Gastroesophageal sphincter (tissue), 4 donors: ENCODE measurements around the gene AP5B1. TPM values are rescaled to one million over a fixed set of nuclear protein-coding genes. Genes with fewer than 3 reads are reported as not detected.

Experiments used
- ATAC-seq: fragments of 150-250 bp; one replicate; pipeline ENCODE4 v1.9.1; 2016; ENCODE audit warnings: mild to moderate bottlenecking, moderate library complexity
- H3K27ac ChIP-seq, 4 donors: fragments of 200-600 bp; sonication (generic) in 3 of 4; 1 replicate in 3 of 4; 2 replicates in 1 of 4; pipeline ENCODE4 v1.5.1; 2016 to 2019
- H3K27me3 ChIP-seq: fragments of 200-600 bp; sonication (generic); one replicate; pipeline ENCODE4 v1.5.1; 2019
- H3K36me3 ChIP-seq, 2 donors: fragments of 200-600 bp; sonication (generic); one replicate each; pipeline ENCODE4 v1.5.1; 2019; ENCODE audit warnings: control low read depth in 1 of 2
- H3K4me1 ChIP-seq, 3 donors: fragments of 200-600 bp; sonication (generic); 1 replicate in 2 of 3; 2 replicates in 1 of 3; pipeline ENCODE4 v1.5.1; 2016 to 2019; ENCODE audit warnings: control low read depth in 2 of 3
- H3K4me3 ChIP-seq, 2 donors: fragments of 200-600 bp; sonication (generic); one replicate each; pipeline ENCODE4 v1.5.1; 2019; ENCODE audit warnings: mild to moderate bottlenecking in 1 of 2, moderate library complexity in 1 of 2
- H3K9me3 ChIP-seq, 3 donors: fragments of 200-600 bp; sonication (generic); one replicate each; pipeline ENCODE4 v1.5.1; 2017 to 2019; ENCODE audit warnings: control low read depth in 2 of 3
- EP300 ChIP-seq: sonication (generic); formaldehyde crosslinking; IDR thresholded peaks from one replicate; pipeline ENCODE4 v1.6.1; 2017; ENCODE audit warnings: antibody characterized with exemption, mild to moderate bottlenecking
- POLR2A ChIP-seq, 2 donors: fragments of 450-650 bp; IDR thresholded peaks; one replicate each; pipeline ENCODE4 v1.6.1; 2017; ENCODE audit warnings: antibody characterized with exemption in 2 of 2, mild to moderate bottlenecking in 2 of 2, moderate library complexity in 1 of 2
- POLR2AphosphoS5 ChIP-seq: sonication (generic); formaldehyde crosslinking; IDR thresholded peaks from one replicate; pipeline ENCODE4 v1.6.1; 2017; ENCODE audit warnings: antibody characterized with exemption
- WGBS, 2 donors: methylation state at CpG; one replicate each; pipeline ENCODE4 v1.1.5; 2018; ENCODE audit warnings: low coverage in 1 of 2; 5-methylcytosine and 5-hydroxymethylcytosine counted together
- total RNA-seq, 4 donors: library from RNA; depleted of rRNA; stranded (reverse); fragments of >200 nt; gene quantifications; one replicate each; pipeline ENCODE4 v1.1.0, GENCODE V29; 2016
- TF ChIP-seq, protein P1 (sequence below), 4 experiments: fragments of 200-600 bp in 2 of 4; fragments of 450-650 bp in 2 of 4; sonication (generic) in 1 of 4; IDR thresholded peaks; one replicate each; pipeline ENCODE4 v1.5.1; 2017 to 2019; ENCODE audit warnings: antibody characterized with exemption in 4 of 4, mild to moderate bottlenecking in 2 of 4, moderate library complexity in 2 of 4

AP5B1 gene
- total RNA-seq, 4 donors from 2014 or later, result 11.2 to 23.4 (median 15.7) TPM

DNA sequence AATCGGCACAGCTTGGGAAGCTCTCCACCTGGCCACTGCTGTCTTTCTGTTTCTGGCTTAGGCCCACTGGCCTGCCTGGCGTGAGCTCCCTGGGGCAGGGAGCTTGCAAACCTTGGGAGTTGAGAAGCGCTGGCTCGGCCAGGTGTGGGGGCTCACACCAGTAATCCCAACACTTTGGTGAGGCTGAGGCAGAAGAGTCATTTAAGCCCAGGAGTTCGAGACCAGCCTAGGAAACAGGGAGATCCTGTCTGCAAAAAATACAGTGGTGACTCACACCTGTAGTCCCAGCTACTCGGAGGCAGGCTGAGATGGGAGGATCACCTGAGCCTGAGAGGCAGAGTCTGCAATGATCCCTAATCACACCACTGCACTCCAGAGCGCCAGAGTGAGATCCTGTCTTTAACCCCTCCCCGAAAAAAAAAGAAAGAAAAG, 4.0 kb downstream of the AP5B1 start:
- Histone ChIP-seq H3K9me3 (no peaks in the 10 kb centered on the region), H3K4me1 (peaks cover 0 to 61% (median 12%) of the 10 kb centered on the region in 3 donors), H3K36me3 (peaks cover 0 to 32% of the 10 kb centered on the region in 2 donors), H3K27ac (no peak overlapping the region), H3K27me3 (no peaks in the 10 kb centered on the region), H3K4me3 (no peak overlapping the region)
- TF ChIP-seq EP300, result no peak
- TF ChIP-seq, protein P1, sequence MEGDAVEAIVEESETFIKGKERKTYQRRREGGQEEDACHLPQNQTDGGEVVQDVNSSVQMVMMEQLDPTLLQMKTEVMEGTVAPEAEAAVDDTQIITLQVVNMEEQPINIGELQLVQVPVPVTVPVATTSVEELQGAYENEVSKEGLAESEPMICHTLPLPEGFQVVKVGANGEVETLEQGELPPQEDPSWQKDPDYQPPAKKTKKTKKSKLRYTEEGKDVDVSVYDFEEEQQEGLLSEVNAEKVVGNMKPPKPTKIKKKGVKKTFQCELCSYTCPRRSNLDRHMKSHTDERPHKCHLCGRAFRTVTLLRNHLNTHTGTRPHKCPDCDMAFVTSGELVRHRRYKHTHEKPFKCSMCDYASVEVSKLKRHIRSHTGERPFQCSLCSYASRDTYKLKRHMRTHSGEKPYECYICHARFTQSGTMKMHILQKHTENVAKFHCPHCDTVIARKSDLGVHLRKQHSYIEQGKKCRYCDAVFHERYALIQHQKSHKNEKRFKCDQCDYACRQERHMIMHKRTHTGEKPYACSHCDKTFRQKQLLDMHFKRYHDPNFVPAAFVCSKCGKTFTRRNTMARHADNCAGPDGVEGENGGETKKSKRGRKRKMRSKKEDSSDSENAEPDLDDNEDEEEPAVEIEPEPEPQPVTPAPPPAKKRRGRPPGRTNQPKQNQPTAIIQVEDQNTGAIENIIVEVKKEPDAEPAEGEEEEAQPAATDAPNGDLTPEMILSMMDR (IDR thresholded peaks at IDR 0.05), result no peak
- TF ChIP-seq POLR2A (IDR thresholded peaks at IDR 0.05), result no peak
- TF ChIP-seq POLR2AphosphoS5, result no peak
- WGBS, 2 donors, result 87% methylated on average over 4 of the region's 8 CpGs; no CpG with 5 or more reads in 1 of the 2 donors
- ATAC-seq, result no peak

DNA sequence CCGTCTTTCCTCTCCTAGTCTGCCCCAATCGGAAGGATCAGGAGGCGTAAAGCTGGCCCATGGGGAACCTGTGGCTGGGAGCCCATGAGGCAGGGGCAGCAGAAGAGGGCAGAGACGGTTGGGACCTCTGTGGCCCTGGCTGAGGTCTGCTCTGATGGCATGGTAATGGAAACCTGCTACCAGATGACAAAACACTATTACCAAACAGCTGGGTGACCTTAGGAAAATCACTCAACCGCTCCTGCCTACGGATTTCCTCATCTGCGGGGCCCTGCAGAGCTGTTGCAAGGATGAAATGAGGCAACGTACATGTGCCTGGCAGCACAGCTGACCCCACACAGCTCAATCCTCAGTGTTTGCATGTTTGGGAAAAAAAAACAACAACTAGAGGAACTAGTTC, 4.6 kb downstream of the AP5B1 start:
- WGBS, 2 donors, result 100% methylated on average over 1 of the region's 8 CpGs; no CpG with 5 or more reads in 1 of the 2 donors
- H3K27me3 ChIP-seq, result no peaks in the 10 kb centered on the region
- H3K36me3 ChIP-seq, result peaks cover 0 to 32% of the 10 kb centered on the region in 2 donors
- no peaks in the 10 kb centered on the region for H3K9me3 ChIP-seq
- H3K4me3 ChIP-seq, result no peak overlapping the region
- peak; percentile 28 for ATAC-seq
- peaks cover 0 to 56% (median 12%) of the 10 kb centered on the region in 3 donors for H3K4me1 ChIP-seq
- TF ChIP-seq POLR2A (IDR thresholded peaks at IDR 0.05) (no peak), POLR2AphosphoS5 (peak; percentile 27), EP300 (no peak)
- TF ChIP-seq, protein P1 (IDR thresholded peaks at IDR 0.05), result no peak
- H3K27ac ChIP-seq, result peak overlapping the region in 1 of 4 donors; percentile 38

DNA sequence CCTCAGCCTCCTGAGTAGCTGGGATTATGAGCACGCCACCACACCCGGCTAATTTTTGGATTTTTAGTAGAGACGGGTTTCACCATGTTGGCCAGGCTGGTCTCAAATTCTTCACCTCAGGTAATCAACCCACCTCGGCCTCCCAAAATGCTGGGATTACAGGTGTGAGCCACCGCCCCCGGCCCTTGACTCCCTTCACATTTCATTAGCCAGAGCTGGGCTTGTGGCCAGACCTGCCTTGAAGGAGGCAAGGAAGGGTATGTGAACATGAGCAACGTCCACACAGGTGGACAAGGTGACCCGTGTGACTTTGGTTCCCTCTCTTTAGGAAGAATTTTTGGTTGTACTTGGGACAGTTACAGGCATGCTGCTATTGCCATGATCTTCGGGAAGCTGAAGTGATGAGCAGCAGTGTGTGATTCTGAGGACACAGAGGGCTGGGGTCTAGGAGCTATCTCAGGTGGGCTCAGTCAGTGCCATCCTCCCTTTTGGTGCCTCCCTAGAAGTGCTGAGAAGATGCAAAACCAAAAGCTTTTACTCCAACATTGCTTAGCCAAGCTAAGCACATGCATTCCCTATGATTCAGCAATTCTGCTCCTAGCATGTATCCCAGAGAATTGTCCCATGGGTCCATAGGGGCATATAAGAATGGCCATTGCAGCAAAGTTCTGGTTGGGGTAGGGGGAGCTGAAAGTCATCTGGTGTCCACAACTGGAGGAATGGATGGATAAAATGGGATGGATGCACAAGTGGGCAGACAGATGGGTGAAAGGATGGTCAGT, 6.1 kb downstream of the AP5B1 start:
- Histone ChIP-seq H3K9me3 (no peaks in the 10 kb centered on the region), H3K4me1 (peaks cover 0 to 55% (median 12%) of the 10 kb centered on the region in 3 donors), H3K27ac (peak overlapping the region in 1 of 4 donors; percentile 38), H3K4me3 (no peak overlapping the region), H3K27me3 (no peaks in the 10 kb centered on the region), H3K36me3 (peaks cover 0 to 32% of the 10 kb centered on the region in 2 donors)
- no peak for ATAC-seq
- TF ChIP-seq POLR2AphosphoS5, result no peak
- TF ChIP-seq, protein P1 (IDR thresholded peaks at IDR 0.05), result no peak
- TF ChIP-seq POLR2A (IDR thresholded peaks at IDR 0.05), result no peak
- WGBS, 2 donors, result 81 to 100% methylated on average over 1 to 3 of the region's 9 CpGs

DNA sequence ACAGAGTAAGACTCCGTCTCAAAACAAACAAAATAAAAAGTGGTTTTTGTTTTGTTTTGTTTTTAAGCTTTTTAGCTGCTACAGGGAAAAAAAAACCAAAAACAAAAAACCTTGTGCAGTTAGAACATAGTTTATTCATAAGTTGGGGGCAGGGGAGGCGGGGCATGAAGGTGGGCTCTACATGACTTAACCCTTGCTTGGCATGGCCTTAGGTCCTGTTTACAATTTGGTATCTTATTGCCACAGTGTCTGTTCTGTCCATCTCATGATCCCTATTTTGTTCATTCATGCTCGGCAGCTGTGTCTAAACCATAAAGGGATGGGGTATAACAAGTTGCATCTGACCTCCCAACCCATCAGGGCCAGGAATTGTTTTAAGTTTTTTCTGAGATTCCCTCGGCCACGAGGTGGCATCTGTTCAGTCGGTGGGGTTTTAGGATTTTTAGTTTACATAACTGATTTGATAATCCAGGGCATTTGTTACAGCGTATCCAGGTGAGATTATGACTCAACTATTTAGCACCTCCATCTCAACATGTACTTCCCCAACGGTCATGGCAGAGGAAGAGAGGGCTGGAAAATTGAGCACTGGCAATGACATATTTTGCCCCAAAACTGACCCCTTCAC, 6.9 kb downstream of the AP5B1 start:
- no peak for ATAC-seq
- no peaks in the 10 kb centered on the region for H3K9me3 ChIP-seq
- H3K36me3 ChIP-seq, result peaks cover 0 to 27% of the 10 kb centered on the region in 2 donors
- H3K4me1 ChIP-seq, result peaks cover 0 to 51% (median 7%) of the 10 kb centered on the region in 3 donors
- H3K4me3 ChIP-seq, result no peak overlapping the region
- TF ChIP-seq POLR2AphosphoS5, result no peak
- TF ChIP-seq, protein P1 (IDR thresholded peaks at IDR 0.05), result no peak
- no peak overlapping the region for H3K27ac ChIP-seq
- 54 to 72% methylated on average over 7 to 8 of the region's 8 CpGs for WGBS, 2 donors
- H3K27me3 ChIP-seq, result no peaks in the 10 kb centered on the region
